Esophagus muscularis mucosa (tissue), 4 donors: ENCODE data around the gene RSU1. TPM values are rescaled to one million over a fixed set of nuclear protein-coding genes. Genes with fewer than 3 reads are reported as not detected.

Source experiments
- DNase-seq: peaks from one replicate; pipeline ENCODE4 v3.0.0-alpha.2; 2017; ENCODE audit errors: extremely low spot score
- H3K27ac ChIP-seq, 4 donors: fragments of 200-600 bp; sonication (generic); replicated peaks in 1 of 4; 1 replicate in 3 of 4; 2 replicates in 1 of 4; pipeline ENCODE4 v1.5.1; 2016 to 2019; ENCODE audit warnings: mild to moderate bottlenecking in 1 of 4
- H3K27me3 ChIP-seq, 4 donors: fragments of 200-600 bp; sonication (generic); one replicate each; pipeline versions ENCODE4 v1.5.1 to v1.6.0; 2016 to 2019
- H3K36me3 ChIP-seq, 4 donors: fragments of 200-600 bp; sonication (generic); one replicate each; pipeline ENCODE4 v1.5.1; 2016 to 2019
- H3K4me1 ChIP-seq, 4 donors: fragments of 200-600 bp; sonication (generic); one replicate each; pipeline ENCODE4 v1.5.1; 2016 to 2019
- H3K4me3 ChIP-seq, 4 donors: fragments of 200-600 bp; sonication (generic); 1 replicate in 2 of 4; 2 replicates in 2 of 4; pipeline ENCODE4 v1.5.1; 2016 to 2019; ENCODE audit warnings: mild to moderate bottlenecking in 4 of 4, moderate library complexity in 1 of 4
- H3K9me3 ChIP-seq, 4 donors: fragments of 200-600 bp; sonication (generic); 1 replicate in 3 of 4; 2 replicates in 1 of 4; pipeline ENCODE4 v1.5.1; 2016 to 2019
- EP300 ChIP-seq: sonication (generic); formaldehyde crosslinking; IDR thresholded peaks from one replicate; pipeline ENCODE4 v1.6.1; 2017; ENCODE audit warnings: antibody characterized with exemption
- POLR2A ChIP-seq: fragments of 450-650 bp; IDR thresholded peaks from one replicate; pipeline ENCODE4 v1.6.1; 2017; ENCODE audit warnings: antibody characterized with exemption, moderate library complexity, mild to moderate bottlenecking, low read depth
- POLR2AphosphoS5 ChIP-seq, 2 donors: sonication (generic); formaldehyde crosslinking; IDR thresholded peaks; one replicate each; pipeline ENCODE4 v1.6.1; 2017; ENCODE audit warnings: antibody characterized with exemption in 2 of 2
- WGBS: methylation state at CpG from one replicate; pipeline ENCODE4 v1.1.5; 2018; 5-methylcytosine and 5-hydroxymethylcytosine counted together
- intact Hi-C: fragments of 100-400 bp; cut with DNase I; formaldehyde crosslinking; loops from one replicate; pipeline ENCODE4 v1.15.1; 2023
- total RNA-seq, 4 donors: library from RNA; depleted of rRNA; stranded (reverse); fragments of >200 nt; gene quantifications; one replicate each; pipeline versions ENCODE4 v1.1.0 to v1.2.1, GENCODE V29; 2016
- TF ChIP-seq, protein P1 (sequence below), 3 experiments: fragments of 200-600 bp in 2 of 3; fragments of 450-650 bp in 1 of 3; sonication (generic) in 2 of 3; IDR thresholded peaks; one replicate each; pipeline ENCODE4 v1.5.1; 2017 to 2019; ENCODE audit warnings: antibody characterized with exemption in 3 of 3, mild to moderate bottlenecking in 2 of 3, moderate library complexity in 1 of 3

RSU1 gene
- total RNA-seq, 4 donors from 2014 or later: 56.9 to 146 (median 90.7) TPM

DNA sequence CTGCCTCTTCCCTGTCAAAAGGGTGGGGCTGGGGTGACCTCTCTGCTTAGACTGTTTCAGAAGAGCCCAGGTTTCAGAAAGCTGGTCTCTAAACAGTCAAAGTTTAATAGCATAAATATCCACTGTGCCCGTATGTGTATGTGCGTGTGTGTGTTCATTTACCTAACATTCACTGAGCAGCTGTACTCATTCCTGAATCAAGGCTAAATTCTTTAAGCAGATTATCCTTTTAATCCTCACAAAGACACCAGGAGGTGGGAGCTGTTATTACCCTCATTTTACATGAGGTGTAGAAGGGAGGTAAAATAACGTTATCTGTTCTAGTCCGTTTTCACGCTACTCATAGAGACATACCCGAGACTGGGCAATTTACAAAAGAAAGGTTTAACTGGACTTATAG lies 72.2 kb downstream of the RSU1 start:
- no peaks in the 10 kb centered on the region for H3K4me1 ChIP-seq
- no peaks in the 10 kb centered on the region for H3K9me3 ChIP-seq
- 93% methylated on average over 6 of the region's 6 CpGs for WGBS
- H3K36me3 ChIP-seq: peaks cover 5 to 42% (median 21%) of the 10 kb centered on the region in 4 donors
- H3K27me3 ChIP-seq: no peaks in the 10 kb centered on the region
- TF ChIP-seq, protein P1, sequence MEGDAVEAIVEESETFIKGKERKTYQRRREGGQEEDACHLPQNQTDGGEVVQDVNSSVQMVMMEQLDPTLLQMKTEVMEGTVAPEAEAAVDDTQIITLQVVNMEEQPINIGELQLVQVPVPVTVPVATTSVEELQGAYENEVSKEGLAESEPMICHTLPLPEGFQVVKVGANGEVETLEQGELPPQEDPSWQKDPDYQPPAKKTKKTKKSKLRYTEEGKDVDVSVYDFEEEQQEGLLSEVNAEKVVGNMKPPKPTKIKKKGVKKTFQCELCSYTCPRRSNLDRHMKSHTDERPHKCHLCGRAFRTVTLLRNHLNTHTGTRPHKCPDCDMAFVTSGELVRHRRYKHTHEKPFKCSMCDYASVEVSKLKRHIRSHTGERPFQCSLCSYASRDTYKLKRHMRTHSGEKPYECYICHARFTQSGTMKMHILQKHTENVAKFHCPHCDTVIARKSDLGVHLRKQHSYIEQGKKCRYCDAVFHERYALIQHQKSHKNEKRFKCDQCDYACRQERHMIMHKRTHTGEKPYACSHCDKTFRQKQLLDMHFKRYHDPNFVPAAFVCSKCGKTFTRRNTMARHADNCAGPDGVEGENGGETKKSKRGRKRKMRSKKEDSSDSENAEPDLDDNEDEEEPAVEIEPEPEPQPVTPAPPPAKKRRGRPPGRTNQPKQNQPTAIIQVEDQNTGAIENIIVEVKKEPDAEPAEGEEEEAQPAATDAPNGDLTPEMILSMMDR (IDR thresholded peaks at IDR 0.05): no peak
- TF ChIP-seq POLR2A (no peak), EP300 (no peak), POLR2AphosphoS5 (IDR thresholded peaks at IDR 0.05) (no peak)
- no peak overlapping the region for H3K27ac ChIP-seq
- no peak overlapping the region for H3K4me3 ChIP-seq
- intact Hi-C loops: no loop called here
- no peak for DNase-seq

DNA sequence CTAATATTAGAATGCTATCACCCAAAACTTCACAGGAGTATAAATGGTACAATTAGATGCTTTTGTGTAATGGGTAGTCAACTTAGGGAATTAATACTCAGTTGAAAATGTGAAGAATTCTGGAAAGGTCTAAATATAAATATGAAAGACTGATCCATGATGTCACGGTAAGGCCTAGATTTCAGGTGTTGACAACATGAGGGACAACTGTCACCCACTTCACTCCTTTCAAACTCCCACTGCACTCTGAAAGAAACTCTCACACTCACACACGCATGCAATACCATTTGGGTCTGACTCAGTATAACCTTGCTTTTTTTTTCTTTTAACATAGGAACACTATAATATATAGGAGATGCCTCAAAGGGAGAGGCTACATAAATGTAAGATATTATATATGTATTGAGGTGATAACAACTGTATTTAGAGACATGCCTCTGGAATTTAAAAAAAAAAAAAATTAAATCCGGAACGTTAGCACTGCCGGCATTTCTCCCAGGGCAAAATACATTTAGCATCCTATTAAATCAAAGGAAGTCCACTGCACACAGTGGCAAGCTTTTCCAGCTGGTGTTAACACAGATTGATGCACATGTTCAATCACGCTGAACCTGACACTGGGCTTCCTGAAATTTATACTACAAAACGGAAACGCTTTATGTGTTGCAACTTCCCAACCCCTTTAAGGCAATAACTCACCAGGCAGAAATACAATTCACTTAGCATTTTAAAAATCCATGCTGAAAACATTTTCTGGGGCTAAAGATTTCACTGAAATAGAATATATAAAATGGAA lies 74.9 kb downstream of the RSU1 start:
- intact Hi-C loops: no loop called here
- TF ChIP-seq EP300 (no peak), POLR2AphosphoS5 (IDR thresholded peaks at IDR 0.05) (no peak), POLR2A (no peak)
- TF ChIP-seq, protein P1 (IDR thresholded peaks at IDR 0.05): no peak
- no peak overlapping the region for H3K27ac ChIP-seq
- no peaks in the 10 kb centered on the region for H3K9me3 ChIP-seq
- no peak overlapping the region for H3K4me3 ChIP-seq
- 75% methylated on average over 8 of the region's 8 CpGs for WGBS
- H3K27me3 ChIP-seq: no peaks in the 10 kb centered on the region
- no peaks in the 10 kb centered on the region for H3K4me1 ChIP-seq
- peaks cover 4 to 25% (median 10%) of the 10 kb centered on the region in 4 donors for H3K36me3 ChIP-seq
- no peak for DNase-seq

- peaks cover 4 to 25% (median 10%) of the 10 kb centered on the region in 4 donors for H3K36me3 ChIP-seq
- no peak for TF ChIP-seq POLR2AphosphoS5 (IDR thresholded peaks at IDR 0.05)
- TF ChIP-seq, protein P1 (IDR thresholded peaks at IDR 0.05): no peak
- TF ChIP-seq POLR2A: no peak
- TF ChIP-seq EP300: no peak
- no peak overlapping the region for H3K4me3 ChIP-seq
- intact Hi-C loops: no loop called here
- 88% methylated on average over 2 of the region's 2 CpGs for WGBS
- no peaks in the 10 kb centered on the region for H3K27me3 ChIP-seq
- no peak for DNase-seq
- H3K27ac ChIP-seq: no peak overlapping the region
- no peaks in the 10 kb centered on the region for H3K9me3 ChIP-seq
- H3K4me1 ChIP-seq: no peaks in the 10 kb centered on the region
Observed at GRCh38 chr10:16741540-16741939, 75.7 kb downstream of the RSU1 start.

DNA sequence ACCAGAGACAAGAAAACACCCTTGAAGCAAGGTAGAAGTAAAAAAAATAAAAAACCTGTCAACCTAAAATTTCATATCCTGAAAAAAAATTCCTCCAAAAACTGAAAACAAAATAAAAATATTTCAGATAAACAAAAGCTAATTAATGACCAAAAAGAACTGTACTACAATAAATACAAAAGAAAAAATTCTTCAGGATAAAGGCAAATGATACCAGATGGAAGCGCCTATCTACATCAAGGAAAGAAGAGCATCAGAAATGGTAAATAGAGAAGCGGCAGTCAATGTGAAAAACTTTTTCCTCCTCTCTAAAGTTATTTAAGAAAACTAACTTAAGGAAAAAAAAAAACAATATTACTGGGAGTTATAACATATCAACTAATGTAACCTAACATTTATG lies 79.8 kb downstream of the RSU1 start:
- no peaks in the 10 kb centered on the region for H3K9me3 ChIP-seq
- WGBS: 99% methylated on average over 2 of the region's 2 CpGs
- H3K36me3 ChIP-seq: peaks cover 4 to 27% (median 10%) of the 10 kb centered on the region in 4 donors
- intact Hi-C loops: no loop called here
- TF ChIP-seq, protein P1 (IDR thresholded peaks at IDR 0.05): no peak
- DNase-seq: no peak
- H3K27me3 ChIP-seq: no peaks in the 10 kb centered on the region
- H3K4me3 ChIP-seq: no peak overlapping the region
- no peak overlapping the region for H3K27ac ChIP-seq
- H3K4me1 ChIP-seq: no peaks in the 10 kb centered on the region

DNA sequence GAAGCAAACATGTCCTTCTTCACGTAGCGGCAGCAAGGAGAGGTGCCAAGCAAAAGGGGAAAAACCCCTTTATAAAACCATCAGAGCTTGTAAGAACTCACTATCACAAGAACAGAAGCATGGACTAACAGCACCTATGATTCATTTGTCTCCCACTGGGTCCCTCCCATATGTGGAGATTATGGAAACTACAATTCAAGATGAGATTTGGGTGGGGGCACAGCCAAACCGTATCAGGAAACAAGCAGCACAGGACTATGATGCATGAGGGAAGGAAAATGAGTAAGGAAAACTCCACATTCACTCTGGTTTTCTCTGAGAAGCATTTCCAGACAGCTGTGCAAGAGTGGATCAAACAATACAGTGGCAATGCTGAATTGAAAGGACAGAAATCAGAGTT lies 81.6 kb downstream of the RSU1 start:
- TF ChIP-seq EP300 (no peak), POLR2A (no peak), POLR2AphosphoS5 (IDR thresholded peaks at IDR 0.05) (no peak)
- TF ChIP-seq, protein P1 (IDR thresholded peaks at IDR 0.05): no peak
- WGBS: 85% methylated on average over 2 of the region's 3 CpGs
- Histone ChIP-seq H3K4me3 (no peak overlapping the region), H3K36me3 (peaks cover 0 to 25% (median 7%) of the 10 kb centered on the region in 4 donors), H3K9me3 (no peaks in the 10 kb centered on the region), H3K27me3 (no peaks in the 10 kb centered on the region), H3K4me1 (no peaks in the 10 kb centered on the region), H3K27ac (no peak overlapping the region)
- DNase-seq: no peak
- intact Hi-C loops: no loop called here
